Umbilical cord (tissue), 2 donors: ENCODE data around the gene DECR2. TPM values are rescaled to one million over a fixed set of nuclear protein-coding genes. Genes with fewer than 3 reads are reported as not detected.

Source experiments
- DNase-seq: peaks from one replicate; pipeline ENCODE4 v3.0.0-alpha.2; 2015; ENCODE audit warnings: low spot score
- total RNA-seq: library from RNA; depleted of rRNA; stranded (reverse); fragments of >200 nt; gene quantifications from one replicate; pipeline ENCODE4 v1.2.3, GENCODE V29; 2014; ENCODE audit warnings: low replicate concordance; ENCODE audit not compliant: insufficient read depth

The DECR2 gene
- total RNA-seq, 1 donor from 2014 or later: 0.48 TPM

- DNase-seq: no peak
These were observed 41.3 kb downstream of the DECR2 start for GRCh38 chr16:442976-443375.

DNA sequence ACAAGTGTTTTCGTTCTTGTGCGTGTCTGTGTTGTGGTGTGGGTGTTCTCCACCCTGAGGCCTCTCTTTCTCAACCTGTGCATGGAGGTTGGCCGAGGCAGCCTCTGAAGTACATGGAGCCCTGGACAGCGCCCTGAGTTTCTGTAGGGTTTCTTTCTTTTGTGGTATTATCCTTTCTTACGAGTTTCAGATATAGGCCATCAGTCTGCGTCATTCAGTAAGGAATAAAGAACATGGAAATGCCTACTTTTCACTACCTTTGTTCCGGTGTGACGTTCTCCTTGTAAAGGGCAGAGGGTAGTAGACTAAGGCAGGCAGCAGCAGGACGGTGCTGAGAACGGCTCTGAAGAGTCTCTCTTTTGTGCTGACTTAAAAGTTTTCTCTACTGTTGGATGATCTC lies 42.3 kb downstream of the DECR2 start:
- DNase-seq: no peak

GRCh38 chr16:445566-445965 lies 43.9 kb downstream of the DECR2 start:
- no peak for DNase-seq

DNA sequence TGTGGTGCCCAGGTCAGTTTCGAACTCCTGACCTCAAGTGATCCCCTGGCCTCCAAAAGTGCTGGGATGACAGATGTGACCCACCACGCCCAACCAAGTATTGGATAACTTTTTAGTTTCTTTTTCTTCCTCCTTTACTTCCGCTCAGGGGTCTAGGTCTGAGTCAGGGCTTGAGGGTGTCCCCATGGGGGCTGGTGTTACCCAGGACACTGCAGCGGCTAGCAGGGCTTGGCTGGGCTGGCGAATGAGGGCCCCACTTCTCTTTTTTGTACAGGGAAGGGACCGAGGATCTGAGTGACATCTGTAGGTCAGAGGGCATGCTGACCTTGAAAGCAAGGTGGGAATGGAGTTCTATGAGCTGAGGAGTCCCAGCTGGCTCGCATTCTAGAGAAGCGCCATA lies 48.7 kb downstream of the DECR2 start:
- DNase-seq: no peak

DNA sequence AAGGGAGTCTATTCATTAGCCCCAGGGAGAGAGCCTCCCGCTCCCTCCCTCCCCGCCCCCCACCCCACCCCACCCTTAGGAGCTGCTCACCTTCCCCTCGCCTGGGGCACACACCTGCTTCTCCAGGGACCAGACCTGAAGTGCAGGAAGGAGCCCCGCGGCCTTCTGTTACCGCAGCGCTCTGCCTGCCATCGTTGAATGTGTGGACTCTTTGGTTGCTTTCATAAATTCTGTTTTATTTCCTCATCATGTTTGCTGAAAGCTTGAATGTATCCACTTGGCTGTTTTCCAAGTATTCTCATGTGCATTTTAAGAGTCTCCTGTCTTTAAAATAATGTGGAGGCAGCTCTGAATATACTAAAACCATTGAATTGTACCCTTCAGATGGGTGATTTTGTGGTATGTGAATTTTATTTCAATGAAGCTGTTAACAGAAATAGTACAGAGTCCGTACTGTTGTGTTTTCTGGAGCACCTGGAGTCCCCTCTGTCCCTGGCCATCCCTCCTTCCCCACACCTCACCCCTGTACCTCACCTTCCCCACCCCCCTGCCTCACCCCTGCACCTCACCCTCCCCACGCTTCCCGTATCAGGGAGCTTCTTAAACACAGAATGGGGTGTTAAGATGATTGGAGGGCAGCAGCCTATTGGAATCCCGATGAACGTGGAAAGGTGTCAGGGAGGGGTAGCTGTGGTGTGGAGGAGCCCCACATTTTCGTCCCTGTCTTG lies 49.3 kb downstream of the DECR2 start:
- peak; percentile 16 for DNase-seq

DNA sequence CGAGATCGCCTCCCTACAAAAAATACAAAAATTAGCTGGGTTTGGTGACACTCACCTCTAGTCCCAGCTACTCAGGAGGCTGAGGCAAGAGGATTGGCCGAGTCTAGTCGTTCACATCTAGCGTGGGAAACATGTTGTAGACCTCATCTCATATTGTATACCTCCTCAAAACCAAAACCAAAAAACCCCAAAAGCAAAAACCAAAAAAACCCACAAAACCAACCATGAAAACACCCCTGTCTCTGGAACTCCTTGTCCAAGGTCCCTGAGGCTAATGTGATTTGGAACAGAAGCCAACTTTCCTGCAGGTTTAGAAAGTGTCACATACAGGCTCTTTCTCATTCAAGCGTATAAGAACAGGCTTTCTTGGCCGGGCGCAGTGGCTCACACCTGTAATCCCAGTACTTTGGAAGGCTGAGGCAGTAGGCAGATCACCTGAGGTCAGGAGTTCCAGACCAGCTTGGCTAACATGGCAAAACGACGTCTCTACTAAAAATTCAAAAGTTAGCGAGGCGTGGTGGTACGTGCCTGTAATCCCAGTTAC lies 52.8 kb downstream of the DECR2 start:
- no peak for DNase-seq

DNA sequence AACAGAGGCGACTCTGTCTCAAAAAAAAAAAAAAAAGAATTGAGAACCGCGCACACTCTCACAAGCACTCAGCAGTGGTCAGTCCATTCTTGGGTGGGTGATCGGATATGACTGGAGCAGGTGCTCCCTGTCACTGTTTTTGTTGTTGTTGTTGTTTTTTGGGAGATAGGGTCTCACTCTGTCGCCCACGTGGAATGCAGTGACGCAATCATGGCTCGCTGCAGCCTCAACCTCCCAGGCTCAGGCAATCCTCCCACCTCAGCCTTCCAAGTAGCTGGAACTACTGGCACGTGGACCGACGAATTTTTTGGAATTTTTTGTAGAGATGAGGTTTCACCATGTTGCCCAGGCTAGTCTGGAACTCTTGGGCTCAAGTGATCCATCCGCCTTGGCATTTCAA lies 53.8 kb downstream of the DECR2 start:
- DNase-seq: no peak

DNA sequence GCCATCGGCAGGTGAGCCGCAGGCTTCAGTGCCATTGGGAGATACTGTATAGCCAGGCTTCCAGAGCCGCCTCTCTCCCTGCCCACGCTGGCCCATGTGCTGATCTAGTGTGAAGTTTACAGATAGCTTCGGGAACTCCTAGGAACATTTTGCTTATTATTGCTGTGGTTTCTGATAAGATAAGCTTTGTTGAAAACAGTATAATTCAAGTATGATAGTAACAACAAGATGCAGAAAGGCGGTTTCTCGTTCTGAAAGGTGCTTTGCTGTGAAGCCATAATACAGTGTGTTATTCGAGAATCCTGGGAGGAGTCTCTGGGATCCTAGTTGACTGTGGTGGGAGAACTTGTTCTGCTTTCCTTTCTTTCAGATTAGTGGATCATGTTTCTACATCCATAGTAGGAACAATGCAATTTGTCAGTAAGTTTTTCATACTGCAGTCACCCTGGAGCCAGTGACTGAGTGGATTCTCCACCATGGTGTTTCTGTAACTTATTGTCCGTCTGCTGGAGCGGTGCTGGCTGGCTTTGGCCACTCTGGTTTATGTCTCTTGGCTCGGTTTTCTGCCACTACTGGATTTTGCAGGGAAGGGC lies 55.3 kb downstream of the DECR2 start:
- peak; percentile 64 for DNase-seq

DNA sequence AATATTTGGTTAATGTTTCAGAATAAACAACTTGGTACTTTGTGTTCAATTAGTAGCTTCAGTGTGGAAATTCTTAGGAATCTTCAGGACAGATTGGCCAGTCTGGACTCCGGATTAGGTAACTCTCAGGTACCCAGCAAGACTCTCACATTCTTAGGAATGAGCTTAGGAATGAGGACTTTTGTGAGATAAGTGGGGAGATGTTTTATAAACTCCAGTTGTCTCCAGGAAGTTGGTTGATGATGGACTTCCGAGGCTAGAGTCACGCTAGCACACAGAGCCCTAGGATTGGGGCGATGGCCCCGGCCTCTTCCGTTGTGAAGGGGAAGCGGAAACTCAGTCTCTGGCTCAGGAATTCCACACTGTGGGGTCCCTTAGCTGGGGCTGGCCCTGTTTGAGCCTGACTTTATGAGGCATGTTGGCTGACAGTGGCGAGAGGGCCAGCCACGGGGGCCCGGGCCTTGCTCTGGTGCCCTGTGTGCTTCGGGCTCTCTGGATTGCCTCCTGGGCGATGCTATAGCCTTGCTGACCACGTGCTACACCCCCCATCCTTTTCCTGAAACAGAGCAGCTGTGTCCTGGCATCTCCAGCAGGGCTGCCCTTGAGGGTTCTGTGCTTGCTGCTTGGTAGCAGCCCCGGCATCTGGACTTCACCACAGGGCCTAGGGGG lies 56.2 kb downstream of the DECR2 start:
- peak; percentile 28 for DNase-seq

DNA sequence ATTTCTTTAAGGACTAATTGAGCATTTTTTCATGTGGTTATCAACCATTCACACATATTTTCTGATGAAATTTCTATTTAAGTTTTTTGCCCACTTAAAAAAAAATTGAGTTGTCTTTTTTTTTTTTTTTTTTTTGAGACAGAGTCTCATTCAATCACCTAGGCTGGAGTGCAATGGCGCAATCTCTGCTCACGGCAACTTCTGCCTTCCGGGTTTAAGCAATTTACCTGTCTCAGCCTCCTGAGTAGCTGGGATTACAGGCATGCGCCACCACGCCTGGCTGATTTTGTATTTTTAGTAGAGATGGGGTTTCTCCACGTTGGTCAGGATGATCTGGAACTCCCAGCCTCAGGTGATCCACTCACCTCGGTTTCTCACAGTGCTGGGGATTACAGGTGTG lies 58.1 kb downstream of the DECR2 start:
- no peak for DNase-seq

- DNase-seq: no peak
These were observed 59.1 kb downstream of the DECR2 start for GRCh38 chr16:460787-461186.

Other genes with a start within 250 kb of the DECR2 start
- gene HBZ, start 249.2 kb upstream of the DECR2 start, total RNA-seq: not detected
- gene HBM, start 235.9 kb upstream of the DECR2 start, total RNA-seq: 257 TPM
- gene HBA2, start 229.0 kb upstream of the DECR2 start, total RNA-seq: 7,657 TPM
- 3,215 TPM for gene HBA1, start 225.2 kb upstream of the DECR2 start, total RNA-seq
- not detected for gene HBQ1, start 221.4 kb upstream of the DECR2 start, total RNA-seq
- gene LUC7L, start 172.4 kb upstream of the DECR2 start, total RNA-seq: 50.3 TPM
- 50.8 TPM for gene FAM234A, start 167.1 kb upstream of the DECR2 start, total RNA-seq
- 6.0 TPM for gene RGS11, start 125.9 kb upstream of the DECR2 start, total RNA-seq
- gene ARHGDIG, start 121.3 kb upstream of the DECR2 start, total RNA-seq: 18.3 TPM
- gene PDIA2, start 118.7 kb upstream of the DECR2 start, total RNA-seq: 9.9 TPM
- gene AXIN1, start 49.2 kb upstream of the DECR2 start, total RNA-seq: 17.3 TPM
- gene MRPL28, start 31.3 kb upstream of the DECR2 start, total RNA-seq: 36.8 TPM
- 31.8 TPM for gene PGAP6, start 19.9 kb upstream of the DECR2 start, total RNA-seq
- 52.0 TPM for gene NME4, start 4.7 kb upstream of the DECR2 start, total RNA-seq
- gene RAB11FIP3, start 23.8 kb downstream of the DECR2 start, total RNA-seq: 11.8 TPM
- 26.5 TPM for gene CAPN15, start 125.8 kb downstream of the DECR2 start, total RNA-seq
- not detected for gene PRR35, start 158.5 kb downstream of the DECR2 start, total RNA-seq
- gene NHLRC4, start 165.1 kb downstream of the DECR2 start, total RNA-seq: 0.48 TPM
- gene PIGQ, start 168.1 kb downstream of the DECR2 start, total RNA-seq: 18.5 TPM
- 12.3 TPM for gene RAB40C, start 188.2 kb downstream of the DECR2 start, total RNA-seq
- gene WFIKKN1, start 229.1 kb downstream of the DECR2 start, total RNA-seq: 1.4 TPM
- gene METTL26, start 234.4 kb downstream of the DECR2 start, total RNA-seq: 48.6 TPM
- 24.6 TPM for gene MCRIP2, start 239.9 kb downstream of the DECR2 start, total RNA-seq
- gene WDR90, start 247.5 kb downstream of the DECR2 start, total RNA-seq: 30.8 TPM